Common myeloid progenitor, CD34-positive (primary cell): ENCODE data around the gene NOL3.

Source experiments
- CTCF ChIA-PET: fragments of 350-600 bp; sonication (Branson Sonifier 250); formaldehyde crosslinking; loops from one replicate; lab custom pipeline; 2021; ENCODE audit warnings: antibody characterized with exemption; lab: Charles Lee
- POLR2A ChIA-PET: fragments of 350-600 bp; sonication (Branson Sonifier 250); formaldehyde crosslinking; loops from one replicate; lab custom pipeline; 2021; ENCODE audit warnings: antibody characterized with exemption; lab: Charles Lee
- DNase-seq, 3 donors: peaks; one replicate each; pipeline versions ENCODE4 v3.0.0 to v3.0.0-alpha.2; 2013
- H3K27ac ChIP-seq, 2 experiments: 1 replicate in 1 of 2; 2 replicates in 1 of 2; pipeline ENCODE4 v1.7.0; 2013; ENCODE audit warnings: inconsistent platforms in 2 of 2, low read length in 2 of 2, mild to moderate bottlenecking in 2 of 2, low read depth in 1 of 2, moderate library complexity in 1 of 2; ENCODE audit not compliant: severe bottlenecking in 2 of 2, insufficient read depth in 1 of 2, poor library complexity in 1 of 2
- H3K27me3 ChIP-seq, 5 experiments: replicated peaks in 2 of 5; 1 replicate in 3 of 5; 2 replicates in 2 of 5; pipeline versions ENCODE4 v1.6.1 to v1.7.0; 2013; ENCODE audit warnings: low read length in 4 of 5, mild to moderate bottlenecking in 2 of 5, moderate library complexity in 2 of 5, inconsistent platforms in 1 of 5; ENCODE audit not compliant: insufficient read depth in 5 of 5, control insufficient read depth in 4 of 5
- H3K36me3 ChIP-seq, 4 experiments: 1 replicate in 2 of 4; 2 replicates in 2 of 4; pipeline versions ENCODE4 v1.6.1 to v1.7.0; 2013; ENCODE audit warnings: low read length in 3 of 4, control low read depth in 1 of 4, mild to moderate bottlenecking in 1 of 4; ENCODE audit not compliant: control insufficient read depth in 4 of 4, insufficient read depth in 4 of 4
- H3K4me1 ChIP-seq, 4 experiments: 1 replicate in 3 of 4; 2 replicates in 1 of 4; pipeline versions ENCODE4 v1.6.1 to v1.7.1; 2013; ENCODE audit warnings: low read length in 3 of 4, mild to moderate bottlenecking in 3 of 4, control low read depth in 1 of 4, inconsistent platforms in 1 of 4, moderate library complexity in 1 of 4; ENCODE audit not compliant: control insufficient read depth in 4 of 4, insufficient read depth in 4 of 4; ENCODE audit errors: control extremely low read depth in 1 of 4
- H3K4me3 ChIP-seq, 7 experiments: 1 replicate in 4 of 7; 2 replicates in 3 of 7; pipeline versions ENCODE4 v1.5.1 to v1.7.0; 2013; ENCODE audit warnings: mild to moderate bottlenecking in 7 of 7, low read length in 6 of 7, moderate library complexity in 6 of 7, inconsistent platforms in 2 of 7, low read depth in 2 of 7, control low read depth in 1 of 7; ENCODE audit not compliant: insufficient read depth in 4 of 7, control insufficient read depth in 1 of 7; ENCODE audit errors: extremely low read depth in 1 of 7
- H3K9me3 ChIP-seq, 5 experiments: 1 replicate in 4 of 5; 2 replicates in 1 of 5; pipeline versions ENCODE4 v1.6.1 to v1.7.1; 2013; ENCODE audit warnings: low read length in 4 of 5, mild to moderate bottlenecking in 2 of 5, inconsistent platforms in 1 of 5, low read depth in 1 of 5, moderate library complexity in 1 of 5; ENCODE audit not compliant: control insufficient read depth in 4 of 5, insufficient read depth in 2 of 5; ENCODE audit errors: control extremely low read depth in 1 of 5
- WGBS: methylation state at CpG from one replicate; pipeline ENCODE4 v1.1.5; 2013; ENCODE audit not compliant: insufficient coverage; 5-methylcytosine and 5-hydroxymethylcytosine counted together

NOL3 gene

DNA sequence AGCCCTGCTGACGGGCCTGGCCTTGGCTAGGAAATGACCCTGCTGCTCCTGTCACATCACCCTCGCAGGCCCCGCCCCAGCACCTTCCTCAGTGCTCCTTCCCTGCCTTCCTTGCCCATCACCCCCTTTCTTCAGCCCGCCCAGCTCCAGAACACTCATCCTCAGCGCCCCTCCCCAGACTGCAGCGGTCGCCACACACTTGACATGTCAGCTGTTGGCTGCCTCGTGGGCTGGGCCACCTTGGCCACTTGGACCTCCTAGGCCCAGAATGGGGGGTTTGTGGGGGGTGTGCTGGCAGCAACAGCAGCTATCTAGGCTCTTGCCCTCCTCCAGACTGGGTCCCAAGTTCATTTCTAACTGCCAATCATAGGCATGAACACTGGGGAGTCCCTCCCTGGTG lies 39.2 kb downstream of the NOL3 start:
- 100% methylated on average over 3 of the region's 8 CpGs for WGBS
- Histone ChIP-seq H3K9me3 (no peaks in the 10 kb centered on the region), H3K27ac (no peak overlapping the region), H3K4me3 (no peak overlapping the region), H3K4me1 (peaks cover 0 to 6% (median 0%) of the 10 kb centered on the region in 4 experiments), H3K36me3 (peaks cover 0 to 12% (median 8%) of the 10 kb centered on the region in 4 experiments), H3K27me3 (no peaks in the 10 kb centered on the region)
- DNase-seq: no peak
- CTCF ChIA-PET: interaction anchor here (0.9 to 2.4 kb wide), 4 partner anchors 11 to 192 kb away, joined by 3 to 12 read pairs (median 6); partner anchors contain the start of gene ELMO3
- POLR2A ChIA-PET: no interaction called here

DNA sequence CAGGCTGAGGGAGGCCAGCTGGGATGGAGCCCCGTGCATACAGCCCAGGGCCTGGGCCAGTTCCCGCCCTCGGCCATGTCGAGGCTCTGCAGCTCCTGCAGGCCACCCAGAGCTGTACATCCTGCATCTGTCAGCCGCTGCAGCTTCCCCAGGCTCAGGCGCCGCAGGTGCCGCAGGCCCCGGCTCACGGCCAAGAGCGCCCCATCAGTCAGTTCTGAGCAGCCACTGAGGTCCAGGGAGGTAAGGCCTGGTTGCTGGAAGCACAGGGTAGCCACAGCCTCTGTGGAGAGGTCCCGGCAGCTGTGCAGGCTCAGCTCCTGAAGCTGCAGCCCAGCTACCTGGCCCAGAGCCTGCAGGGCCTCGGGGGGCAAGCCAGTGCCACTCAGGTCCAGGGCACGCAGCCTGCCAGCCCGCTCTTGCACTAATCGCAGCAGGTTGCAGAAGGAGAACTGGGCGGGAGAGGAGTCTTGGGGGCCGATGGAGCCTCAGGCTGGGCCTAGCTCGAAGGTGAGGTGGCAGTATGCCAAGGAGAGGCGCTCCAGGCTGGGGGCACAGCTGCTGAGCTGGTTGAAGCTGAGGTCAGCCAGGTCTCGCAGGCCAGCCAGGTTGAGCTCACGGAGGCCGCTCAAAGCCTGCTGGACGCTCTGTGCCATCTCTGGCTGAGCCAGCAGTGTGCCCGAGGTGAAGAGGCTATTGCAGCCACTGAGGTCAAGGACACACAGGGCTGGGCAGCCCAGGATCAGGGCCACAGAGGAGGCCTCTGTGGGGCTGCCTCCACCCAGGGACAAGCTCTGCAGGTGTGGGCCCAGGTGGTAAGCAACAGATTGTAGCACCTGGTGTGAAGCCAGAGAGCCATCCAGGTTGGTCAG lies 40.0 kb downstream of the NOL3 start:
- no peak overlapping the region for H3K4me3 ChIP-seq
- POLR2A ChIA-PET: interaction anchor here (0.6 kb wide), 1 partner anchor 12 kb away, joined by 4 read pairs; no protein-coding TSS in a partner anchor

DNA sequence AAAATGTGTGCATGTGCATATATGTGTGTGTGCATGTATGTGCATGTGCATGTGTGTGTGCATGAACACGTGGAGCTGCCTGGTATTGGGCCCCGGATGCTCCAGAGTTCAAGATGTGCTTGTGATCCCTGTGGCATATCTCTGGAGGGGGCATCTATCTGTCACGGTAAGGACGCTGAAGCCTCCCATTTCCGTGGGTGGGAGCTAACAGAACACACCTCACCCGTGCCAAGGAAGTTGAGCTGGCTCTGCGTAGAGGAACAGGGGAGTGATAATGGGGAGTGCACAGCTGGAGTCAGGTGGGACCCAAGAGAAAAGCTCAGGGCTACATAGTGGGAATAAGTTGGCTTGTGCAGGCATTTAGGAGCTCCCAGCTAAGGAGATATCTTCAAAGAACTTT lies 41.3 kb downstream of the NOL3 start:
- no peak for DNase-seq
- ChIA-PET CTCF (interaction anchor here (0.7 to 1.6 kb wide), 4 partner anchors 14 to 26 kb away, joined by 3 to 6 read pairs (median 4); partner anchors contain the start of gene E2F4), POLR2A (no interaction called here)
- no peak overlapping the region for H3K27ac ChIP-seq
- no peaks in the 10 kb centered on the region for H3K9me3 ChIP-seq
- H3K36me3 ChIP-seq: peaks cover 0 to 13% (median 6%) of the 10 kb centered on the region in 4 experiments
- no peak overlapping the region for H3K4me3 ChIP-seq
- H3K27me3 ChIP-seq: no peaks in the 10 kb centered on the region
- WGBS: 100% methylated on average over 7 of the region's 7 CpGs
- H3K4me1 ChIP-seq: peaks cover 0 to 18% (median 11%) of the 10 kb centered on the region in 4 experiments

More for the DNA sequence above, 40.0 kb downstream of the NOL3 start:
- Histone ChIP-seq H3K4me1 (peaks cover 0 to 6% (median 0%) of the 10 kb centered on the region in 4 experiments), H3K9me3 (no peaks in the 10 kb centered on the region), H3K27ac (no peak overlapping the region), H3K27me3 (no peaks in the 10 kb centered on the region), H3K36me3 (peaks cover 0 to 13% (median 11%) of the 10 kb centered on the region in 4 experiments)
- CTCF ChIA-PET: interaction anchor here (0.6 to 1.5 kb wide), 3 partner anchors 8 to 22 kb away, joined by 3 to 5 read pairs (median 3); no protein-coding TSS in a partner anchor
- WGBS: over 99% methylated on average over 21 of the region's 25 CpGs
- no peak for DNase-seq

DNA sequence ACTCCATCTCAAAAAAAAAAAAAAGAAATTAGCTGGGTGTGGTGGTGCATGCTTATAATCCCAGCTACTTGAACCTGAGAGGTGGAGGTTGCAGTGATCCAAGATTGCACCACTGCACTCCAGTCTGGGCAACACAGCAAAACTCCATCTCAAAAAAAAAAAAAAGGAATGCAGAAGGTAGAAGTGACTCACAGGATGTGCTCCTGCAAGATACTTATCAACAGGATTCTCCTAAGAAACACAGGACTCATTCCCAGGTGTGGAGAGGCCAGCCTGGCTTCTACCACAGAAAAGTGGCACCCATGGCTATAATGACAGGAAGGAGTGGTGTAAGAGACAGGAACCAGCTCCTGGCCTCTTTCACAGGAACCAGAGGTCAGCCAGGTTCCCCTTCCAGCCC lies 42.4 kb downstream of the NOL3 start:
- Histone ChIP-seq H3K36me3 (peaks cover 0 to 13% (median 3%) of the 10 kb centered on the region in 4 experiments), H3K27ac (no peak overlapping the region), H3K9me3 (no peaks in the 10 kb centered on the region), H3K4me3 (no peak overlapping the region), H3K27me3 (no peaks in the 10 kb centered on the region), H3K4me1 (peaks cover 0 to 29% (median 22%) of the 10 kb centered on the region in 4 experiments)
- POLR2A ChIA-PET: interaction anchor here (0.9 kb wide), 1 partner anchor 35 kb away, joined by 4 read pairs; the partner anchor contains the start of gene FHOD1
- DNase-seq: no peak
- CTCF ChIA-PET: interaction anchor here (0.6 to 1.6 kb wide), 5 partner anchors 15 to 508 kb away, joined by 3 to 6 read pairs (median 3); no protein-coding TSS in a partner anchor

DNA sequence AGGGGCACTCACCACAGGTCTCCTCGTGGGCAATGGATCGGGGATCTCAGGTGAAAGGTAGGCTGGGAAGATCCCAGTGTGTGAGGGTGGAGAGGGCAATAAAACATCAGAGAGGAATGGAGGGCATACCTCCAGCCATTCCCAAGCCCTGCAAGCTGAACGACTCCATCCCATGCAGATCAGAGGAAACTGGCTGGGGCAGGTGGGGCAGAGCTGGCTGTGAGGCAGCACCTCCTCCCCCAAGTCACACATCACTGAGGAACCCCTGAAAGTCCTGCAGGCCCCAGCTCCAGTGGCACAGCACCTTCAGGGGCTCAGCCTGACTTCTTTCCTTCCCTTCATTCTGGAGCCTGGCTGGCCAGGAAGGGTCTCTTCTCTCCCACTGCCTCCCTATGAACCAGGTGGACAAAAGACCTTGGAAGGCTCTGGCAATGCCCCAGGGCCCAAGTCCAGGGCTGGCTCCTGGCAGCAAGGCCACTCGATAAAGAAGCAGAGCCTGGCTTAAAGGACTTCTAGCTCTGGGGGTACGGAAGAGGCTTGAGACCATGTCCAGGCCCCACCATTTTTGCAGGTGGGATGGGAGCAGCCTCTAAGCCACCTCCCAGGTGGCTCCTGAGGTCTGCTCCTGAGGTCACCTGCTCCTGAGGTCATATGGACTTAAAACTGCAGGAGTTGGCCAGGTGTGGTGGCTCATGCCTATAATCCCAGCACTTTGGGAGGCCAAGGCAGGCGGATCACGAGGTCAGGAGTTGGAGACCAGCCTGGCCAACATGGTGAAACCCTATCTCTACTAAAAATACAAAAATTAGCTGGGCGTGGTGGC lies 43.1 kb downstream of the NOL3 start:
- CTCF ChIA-PET: interaction anchor here (0.6 to 1.6 kb wide), 4 partner anchors 9 to 507 kb away, joined by 3 to 6 read pairs (median 4); no protein-coding TSS in a partner anchor

DNA sequence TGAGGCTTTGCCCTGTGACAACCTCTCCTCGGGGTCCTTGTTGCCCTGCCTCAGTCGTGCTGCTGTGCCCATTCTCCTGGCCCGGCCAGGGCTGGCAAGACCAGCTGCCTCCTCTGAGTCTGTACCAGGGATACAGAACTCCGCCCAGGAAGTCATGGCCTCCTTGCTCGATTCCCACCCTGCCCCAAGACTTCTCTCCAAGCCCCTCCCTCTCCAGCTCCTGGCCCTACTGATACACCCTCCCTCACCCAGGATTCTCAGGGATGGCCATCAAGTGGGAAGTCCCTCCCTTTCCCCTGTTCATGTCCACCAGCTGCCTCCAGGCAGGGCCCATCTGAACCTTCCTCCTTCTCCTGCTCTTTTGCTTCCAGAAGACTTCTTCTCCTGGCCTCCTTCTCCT lies 45.4 kb downstream of the NOL3 start:
- H3K4me1 ChIP-seq: peaks cover 0 to 35% (median 24%) of the 10 kb centered on the region in 4 experiments
- ChIA-PET CTCF (interaction anchor here (1.3 to 1.6 kb wide), 2 partner anchors 8 to 15 kb away, joined by 4 to 6 read pairs; no protein-coding TSS in a partner anchor), POLR2A (no interaction called here)
- 78% methylated on average over 5 of the region's 5 CpGs for WGBS
- H3K36me3 ChIP-seq: peaks cover 0 to 8% (median 2%) of the 10 kb centered on the region in 4 experiments
- no peak overlapping the region for H3K27ac ChIP-seq
- H3K9me3 ChIP-seq: no peaks in the 10 kb centered on the region
- no peak for DNase-seq
- no peaks in the 10 kb centered on the region for H3K27me3 ChIP-seq
- H3K4me3 ChIP-seq: no peak overlapping the region

More for the DNA sequence above, 43.1 kb downstream of the NOL3 start:
- H3K4me3 ChIP-seq: no peak overlapping the region
- DNase-seq: no peak
- POLR2A ChIA-PET: no interaction called here
- H3K27ac ChIP-seq: no peak overlapping the region
- H3K36me3 ChIP-seq: peaks cover 0 to 13% (median 2%) of the 10 kb centered on the region in 4 experiments
- 98% methylated on average over 6 of the region's 8 CpGs for WGBS
- peaks cover 0 to 31% (median 24%) of the 10 kb centered on the region in 4 experiments for H3K4me1 ChIP-seq
- H3K9me3 ChIP-seq: no peaks in the 10 kb centered on the region
- no peaks in the 10 kb centered on the region for H3K27me3 ChIP-seq
